IgD-negative memory B cell (primary cell): ENCODE measurements around the gene HMCN2. TPM values are rescaled to one million over a fixed set of nuclear protein-coding genes. Genes with fewer than 3 reads are reported as not detected.

Experiments used
- H3K27ac Mint-ChIP-seq, 3 donors: one replicate each; pipeline ENCODE4 v1.8.0; 2020 to 2022; ENCODE audit warnings: mild to moderate bottlenecking in 3 of 3, mixed read lengths in 3 of 3, moderate library complexity in 1 of 3
- H3K27me3 Mint-ChIP-seq: one replicate; pipeline ENCODE4 v1.8.0; 2021; ENCODE audit warnings: mixed read lengths
- H3K36me3 Mint-ChIP-seq: one replicate; pipeline ENCODE4 v1.8.0; 2020; ENCODE audit warnings: mild to moderate bottlenecking, mixed read lengths
- H3K4me1 Mint-ChIP-seq, 3 donors: one replicate each; pipeline ENCODE4 v1.8.0; 2020 to 2022; ENCODE audit warnings: mixed read lengths in 3 of 3, mild to moderate bottlenecking in 1 of 3
- H3K4me3 Mint-ChIP-seq, 4 donors: one replicate each; pipeline ENCODE4 v1.8.0; 2020 to 2022; ENCODE audit warnings: mild to moderate bottlenecking in 4 of 4, mixed read lengths in 4 of 4, moderate library complexity in 3 of 4
- H3K9me3 Mint-ChIP-seq, 3 donors: one replicate each; pipeline ENCODE4 v1.8.0; 2020 to 2021; ENCODE audit warnings: mixed read lengths in 3 of 3, mild to moderate bottlenecking in 1 of 3
- polyA plus RNA-seq: library from polyadenylated mRNA; unstranded; fragments of 300-500 nt; fragmentation: Illumina TruSeq; gene quantifications from one replicate; pipeline ENCODE4 v1.2.3, GENCODE V29; 2021

Gene HMCN2
- polyA plus RNA-seq, 1 donor from 2014 or later, result not detected

DNA sequence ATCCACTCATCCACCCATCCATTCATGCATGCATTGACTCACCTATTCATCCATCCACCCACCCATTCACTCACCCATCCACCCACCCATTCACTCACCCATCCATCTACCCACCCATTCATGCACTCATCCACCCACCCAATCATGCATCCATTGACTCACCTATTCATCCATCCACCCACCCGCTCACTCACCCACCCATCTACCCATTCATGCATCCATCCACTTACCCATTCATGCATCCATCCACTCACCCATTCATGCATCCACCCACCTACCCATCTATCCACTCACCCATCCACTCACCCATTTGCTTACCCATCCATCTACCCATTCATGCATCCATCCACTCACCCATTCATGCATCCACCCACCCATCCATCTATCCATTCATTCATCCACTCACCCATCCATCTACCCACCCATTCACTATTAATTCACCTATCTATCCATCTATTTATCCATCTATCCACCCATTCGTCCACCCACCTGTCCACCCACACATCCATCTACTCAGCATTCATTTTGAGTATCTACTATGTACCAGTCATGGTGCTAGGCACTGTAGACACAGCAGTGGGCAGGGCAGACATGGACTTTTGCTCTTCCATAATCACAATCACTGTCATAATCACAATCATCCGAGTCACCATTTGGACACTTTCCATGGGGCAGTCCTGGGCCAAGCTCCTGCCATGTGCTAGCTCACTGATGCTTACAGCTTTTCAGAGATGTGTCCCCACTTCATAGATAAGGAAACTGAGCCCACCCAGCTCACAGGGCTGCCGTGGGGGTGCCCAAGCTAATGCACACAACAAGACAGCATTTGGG, 34.4 kb downstream of the HMCN2 start:
- Mint-ChIP-seq H3K4me1 (peaks cover 0 to 1% (median 1%) of the 10 kb centered on the region in 3 donors), H3K27ac (peak overlapping the region in 1 of 3 donors; percentile 80), H3K27me3 (peaks cover 15% of the 10 kb centered on the region), H3K36me3 (no peaks in the 10 kb centered on the region), H3K4me3 (no peak overlapping the region), H3K9me3 (peaks cover 0 to 1% (median 0%) of the 10 kb centered on the region in 3 donors)

DNA sequence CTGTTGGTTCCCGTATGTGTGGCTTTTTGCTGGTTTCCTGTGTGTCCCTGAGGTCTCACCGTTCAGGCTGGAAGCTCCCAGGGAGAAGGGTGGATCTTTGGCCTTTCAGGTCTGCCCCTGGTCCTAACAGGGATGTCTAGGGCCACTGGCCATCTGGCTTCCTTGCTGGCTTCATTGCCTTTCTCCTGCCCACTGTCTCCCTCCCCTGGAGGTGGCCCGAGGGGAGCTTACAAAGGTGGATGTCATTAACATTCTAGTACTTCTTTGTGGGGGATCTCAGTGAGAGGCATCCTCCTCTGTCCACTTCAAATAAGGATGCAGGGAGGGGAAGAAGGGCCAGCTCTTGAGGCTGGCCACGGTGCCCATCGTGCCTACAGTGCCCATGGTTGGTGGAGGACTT, 35.2 kb downstream of the HMCN2 start:
- Mint-ChIP-seq H3K36me3 (no peaks in the 10 kb centered on the region), H3K4me1 (peaks cover 0 to 1% (median 0%) of the 10 kb centered on the region in 3 donors), H3K27me3 (peaks cover 12% of the 10 kb centered on the region), H3K9me3 (peaks cover 0 to 1% (median 0%) of the 10 kb centered on the region in 3 donors), H3K4me3 (no peak overlapping the region), H3K27ac (no peak overlapping the region)

DNA sequence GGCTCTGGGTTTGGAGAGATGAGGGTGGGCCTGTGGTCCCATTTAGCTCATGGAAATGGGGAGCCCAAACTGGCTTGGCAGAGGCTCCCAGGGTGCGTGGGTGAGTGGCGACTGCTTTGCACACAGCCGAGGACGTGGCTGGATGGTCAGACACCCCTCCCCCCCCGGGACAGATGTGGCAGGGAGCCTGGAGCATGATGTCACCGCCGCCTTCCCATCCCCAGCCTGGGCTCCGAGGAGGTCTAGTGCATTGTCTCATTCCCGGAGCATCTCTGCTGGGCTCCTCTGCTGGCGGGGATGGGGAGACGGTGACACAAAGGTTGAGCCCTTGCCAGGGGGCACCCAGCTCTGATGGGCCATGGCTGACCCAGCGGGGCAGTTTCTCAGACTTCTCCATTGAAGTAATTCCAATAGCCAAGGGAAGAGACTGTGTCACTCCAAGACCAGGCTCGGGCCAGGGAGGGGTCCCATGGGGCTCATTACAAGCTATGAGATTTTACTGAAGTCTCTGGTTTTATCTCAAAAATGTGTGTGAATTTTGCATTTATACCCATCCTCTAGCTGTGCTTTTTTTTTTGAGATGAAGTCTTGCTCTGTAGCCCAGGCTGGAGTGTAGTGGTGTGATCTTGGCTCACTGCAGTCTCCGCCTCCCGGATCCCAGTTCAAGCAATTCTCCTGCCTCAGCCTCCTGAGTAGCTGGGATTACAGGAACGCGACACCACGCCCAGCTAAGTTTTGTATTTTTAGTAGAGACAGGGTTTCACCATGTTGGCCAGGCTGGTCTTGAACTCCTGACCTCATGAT, 36.1 kb downstream of the HMCN2 start:
- Mint-ChIP-seq H3K9me3 (peaks cover 0 to 1% (median 0%) of the 10 kb centered on the region in 3 donors), H3K36me3 (no peaks in the 10 kb centered on the region), H3K4me3 (no peak overlapping the region), H3K27me3 (peaks cover 12% of the 10 kb centered on the region), H3K4me1 (peaks cover 0 to 1% (median 0%) of the 10 kb centered on the region in 3 donors), H3K27ac (peak overlapping the region in 1 of 3 donors; percentile 83)

DNA sequence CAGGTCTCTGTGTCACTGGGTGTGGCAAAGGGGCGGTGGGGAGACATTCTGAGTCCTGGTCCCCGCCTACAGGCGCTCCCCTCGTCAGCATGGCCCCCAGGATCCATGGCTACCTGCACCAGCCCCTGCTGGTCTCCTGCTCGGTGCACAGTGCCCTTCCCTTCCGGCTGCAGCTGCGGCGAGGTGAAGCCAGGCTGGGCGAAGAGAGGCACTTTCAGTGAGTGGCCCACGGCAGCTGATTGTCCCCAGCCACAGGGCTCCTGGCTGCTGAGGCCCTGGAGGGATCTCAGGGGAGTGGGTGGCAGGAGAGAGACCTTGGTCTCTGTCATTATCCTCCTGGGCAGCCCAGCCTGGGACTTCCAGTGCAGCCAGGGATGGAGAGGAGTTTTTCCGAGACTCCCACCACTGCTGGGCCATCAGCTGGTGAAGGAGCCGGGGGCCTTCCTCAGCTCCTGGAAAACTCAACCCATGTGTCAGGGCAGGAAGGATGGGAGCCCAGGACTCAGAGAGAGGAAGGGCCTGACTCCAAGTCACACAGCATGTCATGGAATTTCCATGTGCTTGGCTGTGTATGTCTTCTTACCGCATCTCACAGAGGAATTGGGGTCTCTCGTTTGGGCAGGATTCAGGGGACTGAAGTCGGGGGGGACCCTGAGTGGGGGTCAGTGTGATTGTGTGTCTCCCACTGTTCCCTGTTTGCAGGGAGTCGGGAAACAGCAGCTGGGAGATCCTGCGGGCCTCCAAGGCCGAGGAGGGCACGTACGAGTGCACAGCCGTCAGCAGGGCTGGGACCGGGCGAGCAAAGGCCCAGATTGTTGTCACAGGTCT, 37.4 kb downstream of the HMCN2 start:
- Mint-ChIP-seq H3K4me3 (no peak overlapping the region), H3K4me1 (peaks cover 0 to 2% (median 1%) of the 10 kb centered on the region in 3 donors), H3K27me3 (peaks cover 16% of the 10 kb centered on the region), H3K27ac (no peak overlapping the region), H3K36me3 (no peaks in the 10 kb centered on the region), H3K9me3 (no peaks in the 10 kb centered on the region)

DNA sequence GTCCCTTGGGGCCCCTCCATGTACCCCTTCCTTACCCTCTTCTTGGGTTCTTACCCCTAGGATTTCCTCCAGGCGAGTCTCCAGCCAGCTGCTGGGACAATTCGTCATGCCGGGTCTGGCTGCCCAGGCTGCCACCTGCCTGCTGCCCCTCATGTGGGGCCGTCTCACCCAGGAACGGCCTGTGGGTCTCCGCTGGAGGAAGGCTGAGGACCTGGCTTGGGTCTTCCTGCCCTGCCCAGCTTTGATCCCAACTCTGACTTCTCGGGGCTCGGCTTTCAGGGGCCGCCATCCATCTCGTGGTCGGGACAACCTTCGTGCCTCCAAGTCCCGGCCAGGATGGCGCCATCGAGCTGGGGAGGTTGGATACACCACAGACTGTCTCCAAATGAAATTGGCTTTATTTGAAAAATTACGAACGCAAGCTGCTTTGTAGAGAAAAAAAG, 38.1 kb downstream of the HMCN2 start:
- Mint-ChIP-seq H3K27ac (no peak overlapping the region), H3K27me3 (peaks cover 16% of the 10 kb centered on the region)

DNA sequence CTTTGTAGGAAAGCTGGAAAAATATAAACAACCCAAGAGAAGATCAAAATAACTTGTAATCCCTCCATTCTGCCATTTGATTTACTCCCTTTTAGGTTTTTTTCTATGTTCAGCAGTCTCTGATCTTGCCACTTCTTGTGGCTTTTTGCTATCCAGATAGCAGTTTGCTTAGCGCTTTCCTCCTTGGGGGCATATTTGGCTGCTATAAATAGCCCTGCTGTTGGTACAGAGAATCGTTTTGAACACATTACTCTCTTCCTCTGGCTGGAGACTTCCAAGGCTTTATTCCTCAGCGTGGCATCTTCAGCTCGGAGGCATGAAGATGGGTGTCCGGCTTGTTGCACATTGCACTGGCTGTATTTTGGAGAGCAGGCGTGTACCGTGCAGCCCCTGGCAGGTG, 38.6 kb downstream of the HMCN2 start:
- H3K4me1 Mint-ChIP-seq, result peaks cover 0 to 2% (median 1%) of the 10 kb centered on the region in 3 donors
- no peaks in the 10 kb centered on the region for H3K36me3 Mint-ChIP-seq
- no peak overlapping the region for H3K4me3 Mint-ChIP-seq
- H3K9me3 Mint-ChIP-seq, result no peaks in the 10 kb centered on the region
- H3K27ac Mint-ChIP-seq, result no peak overlapping the region
- H3K27me3 Mint-ChIP-seq, result peaks cover 16% of the 10 kb centered on the region

More for the DNA sequence above, 38.1 kb downstream of the HMCN2 start:
- no peak overlapping the region for H3K4me3 Mint-ChIP-seq
- no peaks in the 10 kb centered on the region for H3K9me3 Mint-ChIP-seq
- H3K4me1 Mint-ChIP-seq, result peaks cover 0 to 2% (median 1%) of the 10 kb centered on the region in 3 donors
- no peaks in the 10 kb centered on the region for H3K36me3 Mint-ChIP-seq

DNA sequence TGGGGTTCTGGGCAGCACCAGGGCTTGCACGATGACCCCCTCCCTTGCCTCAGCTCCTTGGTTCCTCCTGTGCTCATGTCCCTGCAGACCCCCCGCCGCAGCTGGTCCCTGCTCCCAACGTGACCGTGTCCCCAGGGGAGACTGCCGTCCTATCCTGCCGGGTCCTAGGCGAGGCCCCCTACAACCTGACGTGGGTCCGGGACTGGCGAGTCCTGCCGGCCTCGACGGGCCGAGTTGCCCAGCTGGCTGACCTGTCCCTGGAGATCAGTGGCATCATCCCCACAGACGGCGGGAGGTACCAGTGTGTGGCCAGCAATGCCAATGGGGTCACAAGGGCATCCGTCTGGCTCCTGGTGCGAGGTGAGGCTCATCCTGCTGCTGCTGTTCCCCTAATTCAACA, 39.1 kb downstream of the HMCN2 start:
- Mint-ChIP-seq H3K27ac (no peak overlapping the region), H3K4me1 (peaks cover 0 to 2% (median 1%) of the 10 kb centered on the region in 3 donors), H3K27me3 (peaks cover 16% of the 10 kb centered on the region), H3K36me3 (no peaks in the 10 kb centered on the region), H3K9me3 (no peaks in the 10 kb centered on the region), H3K4me3 (no peak overlapping the region)

DNA sequence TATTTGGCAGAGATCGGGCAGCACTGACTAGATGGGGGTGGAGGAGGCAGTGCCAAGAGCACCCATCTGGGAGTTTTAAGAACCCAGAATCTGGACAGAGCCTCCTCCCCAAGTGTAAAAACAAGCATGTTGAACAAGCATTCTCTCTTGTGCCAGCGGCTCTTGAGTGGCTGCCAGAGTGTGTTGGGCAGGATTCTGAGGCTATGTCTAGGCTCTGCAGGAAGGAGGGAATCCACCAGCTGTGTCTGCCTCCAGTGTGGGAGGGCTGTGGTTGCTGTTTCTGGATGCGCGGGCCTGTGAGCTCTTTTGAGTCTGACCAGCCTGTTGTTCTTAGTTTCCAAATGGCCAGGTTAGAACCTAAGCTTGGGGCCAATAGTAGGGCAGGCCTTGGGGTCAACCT, 39.8 kb downstream of the HMCN2 start:
- H3K27ac Mint-ChIP-seq, result no peak overlapping the region
- H3K4me1 Mint-ChIP-seq, result peaks cover 0 to 2% (median 1%) of the 10 kb centered on the region in 3 donors
- peaks cover 0 to 3% (median 0%) of the 10 kb centered on the region in 3 donors for H3K9me3 Mint-ChIP-seq
- peaks cover 16% of the 10 kb centered on the region for H3K27me3 Mint-ChIP-seq
- H3K4me3 Mint-ChIP-seq, result no peak overlapping the region
- H3K36me3 Mint-ChIP-seq, result no peaks in the 10 kb centered on the region

DNA sequence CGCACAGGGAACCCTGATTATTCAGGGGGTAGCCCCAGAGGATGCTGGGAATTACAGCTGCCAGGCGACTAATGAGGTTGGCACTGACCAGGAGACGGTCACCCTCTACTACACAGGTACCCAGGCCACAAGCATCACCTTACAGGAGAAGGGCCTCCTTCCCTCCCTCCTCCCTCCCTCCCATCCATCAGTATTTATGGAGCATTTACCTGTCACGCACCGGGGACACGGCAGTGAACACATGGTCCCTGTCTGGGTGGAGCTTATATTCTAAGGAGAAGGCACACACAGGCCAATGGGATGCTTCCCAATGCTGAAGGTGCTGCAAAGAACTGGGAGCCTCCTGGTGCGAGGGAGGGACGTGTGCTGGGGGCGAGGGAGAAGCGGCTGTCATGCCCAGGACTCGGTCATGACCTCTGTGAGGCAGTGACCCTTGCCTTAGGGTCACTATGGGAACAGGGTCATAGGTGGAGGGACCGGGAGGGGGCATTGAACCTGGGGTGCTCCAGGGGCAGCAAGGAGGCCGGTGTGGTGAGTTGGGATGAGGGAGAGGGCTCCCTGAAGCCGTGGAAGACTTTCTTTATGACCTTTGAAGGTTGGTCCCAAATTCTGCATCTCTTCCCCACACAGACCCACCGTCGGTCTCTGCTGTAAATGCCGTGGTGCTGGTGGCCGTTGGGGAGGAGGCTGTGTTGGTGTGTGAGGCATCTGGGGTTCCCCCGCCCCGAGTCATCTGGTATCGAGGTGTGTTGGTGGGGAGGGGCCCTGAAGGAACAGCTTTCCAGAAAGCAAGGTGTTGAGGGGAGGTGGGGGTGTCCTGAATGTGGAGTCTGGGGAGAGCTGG, 41.5 kb downstream of the HMCN2 start:
- peaks cover 9% of the 10 kb centered on the region for H3K27me3 Mint-ChIP-seq
- no peak overlapping the region for H3K27ac Mint-ChIP-seq
- H3K9me3 Mint-ChIP-seq, result peaks cover 0 to 3% (median 0%) of the 10 kb centered on the region in 3 donors

DNA sequence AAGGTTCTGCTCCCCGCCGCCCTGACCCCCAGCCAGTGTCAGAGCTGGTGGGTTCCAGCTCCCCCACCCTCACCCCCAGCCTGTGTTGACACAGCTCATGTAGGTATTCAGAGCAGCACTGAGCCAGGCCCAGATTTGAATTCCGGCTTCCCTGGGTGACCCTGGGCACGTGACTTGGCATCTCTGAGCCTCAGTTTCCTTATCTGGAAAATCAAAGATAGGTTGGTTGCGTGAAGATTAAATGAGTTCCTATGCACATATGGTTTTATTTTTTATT, 42.0 kb downstream of the HMCN2 start:
- no peak overlapping the region for H3K4me3 Mint-ChIP-seq
- peaks cover 0 to 3% (median 0%) of the 10 kb centered on the region in 3 donors for H3K9me3 Mint-ChIP-seq
- no peaks in the 10 kb centered on the region for H3K36me3 Mint-ChIP-seq
- H3K4me1 Mint-ChIP-seq, result peaks cover 0 to 2% (median 1%) of the 10 kb centered on the region in 3 donors
- no peak overlapping the region for H3K27ac Mint-ChIP-seq
- H3K27me3 Mint-ChIP-seq, result peaks cover 9% of the 10 kb centered on the region

More for the DNA sequence above, 41.5 kb downstream of the HMCN2 start:
- Mint-ChIP-seq H3K4me1 (peaks cover 0 to 2% (median 1%) of the 10 kb centered on the region in 3 donors), H3K36me3 (no peaks in the 10 kb centered on the region), H3K4me3 (no peak overlapping the region)

DNA sequence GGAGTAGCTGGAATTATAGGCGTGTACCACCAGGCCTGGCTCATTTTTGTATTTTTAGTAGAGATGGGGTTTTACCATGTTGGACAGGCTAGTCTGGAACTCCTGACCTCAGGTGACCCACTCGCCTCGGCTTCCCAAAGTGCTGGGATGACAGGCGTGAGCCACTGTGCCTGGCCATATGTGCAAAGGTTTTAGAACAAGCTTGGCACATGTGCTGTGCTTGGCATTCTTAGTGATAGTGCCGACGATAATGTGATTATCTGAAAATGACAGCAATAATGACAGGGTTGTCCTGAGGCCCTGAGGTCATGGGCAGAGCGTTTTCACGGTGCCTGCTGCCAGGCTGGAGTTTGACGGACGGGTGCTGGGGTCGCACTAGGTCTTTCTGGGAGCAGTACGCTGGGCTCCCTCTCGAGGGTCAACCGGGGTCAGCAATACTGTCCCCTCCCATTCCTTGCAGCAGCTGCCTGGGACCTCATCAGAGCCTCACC, 42.6 kb downstream of the HMCN2 start:
- peaks cover 0 to 3% (median 0%) of the 10 kb centered on the region in 3 donors for H3K9me3 Mint-ChIP-seq
- H3K36me3 Mint-ChIP-seq, result no peaks in the 10 kb centered on the region
- no peak overlapping the region for H3K4me3 Mint-ChIP-seq
- peaks cover 6% of the 10 kb centered on the region for H3K27me3 Mint-ChIP-seq
- peaks cover 0 to 2% (median 1%) of the 10 kb centered on the region in 3 donors for H3K4me1 Mint-ChIP-seq
- H3K27ac Mint-ChIP-seq, result no peak overlapping the region

DNA sequence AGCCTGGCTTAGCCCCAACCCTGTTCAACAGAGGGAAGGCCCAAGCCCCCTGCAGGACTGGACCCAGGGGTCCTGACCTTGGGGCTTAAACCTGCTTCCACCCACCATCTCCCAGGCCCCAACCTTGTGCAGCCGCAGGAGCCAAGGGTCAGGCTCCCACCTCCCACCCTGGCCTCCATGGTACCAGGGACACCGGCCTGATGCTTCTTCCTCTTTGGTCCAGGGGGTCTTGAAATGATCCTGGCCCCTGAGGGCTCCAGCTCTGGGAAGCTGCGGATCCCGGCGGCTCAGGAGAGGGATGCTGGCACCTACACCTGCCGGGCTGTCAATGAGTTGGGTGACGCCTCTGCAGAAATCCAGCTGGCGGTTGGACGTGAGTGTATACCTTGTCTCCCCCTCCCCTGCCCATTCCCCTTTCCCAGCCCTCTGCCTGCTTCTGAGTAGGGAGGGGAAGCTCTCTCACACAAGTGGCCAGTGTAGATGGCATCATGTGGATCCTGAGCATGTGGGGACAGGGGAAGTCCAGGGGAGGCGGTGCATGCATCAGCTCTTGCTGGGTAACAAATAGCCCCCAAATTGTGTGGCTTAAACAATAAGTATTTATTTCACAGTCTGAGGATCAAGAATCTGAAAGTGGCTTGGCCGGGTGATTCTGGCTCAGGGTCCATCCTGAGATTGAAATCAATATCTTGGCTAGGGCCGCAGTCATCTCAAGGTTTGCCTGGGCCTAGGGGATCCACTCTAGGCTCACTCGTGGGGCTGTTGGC, 44.3 kb downstream of the HMCN2 start:
- Mint-ChIP-seq H3K4me1 (peaks cover 0 to 2% (median 0%) of the 10 kb centered on the region in 3 donors), H3K36me3 (no peaks in the 10 kb centered on the region), H3K27ac (no peak overlapping the region), H3K4me3 (peak overlapping the region in 1 of 4 donors; percentile 66), H3K27me3 (peaks cover 8% of the 10 kb centered on the region), H3K9me3 (peaks cover 0 to 3% (median 0%) of the 10 kb centered on the region in 3 donors)

DNA sequence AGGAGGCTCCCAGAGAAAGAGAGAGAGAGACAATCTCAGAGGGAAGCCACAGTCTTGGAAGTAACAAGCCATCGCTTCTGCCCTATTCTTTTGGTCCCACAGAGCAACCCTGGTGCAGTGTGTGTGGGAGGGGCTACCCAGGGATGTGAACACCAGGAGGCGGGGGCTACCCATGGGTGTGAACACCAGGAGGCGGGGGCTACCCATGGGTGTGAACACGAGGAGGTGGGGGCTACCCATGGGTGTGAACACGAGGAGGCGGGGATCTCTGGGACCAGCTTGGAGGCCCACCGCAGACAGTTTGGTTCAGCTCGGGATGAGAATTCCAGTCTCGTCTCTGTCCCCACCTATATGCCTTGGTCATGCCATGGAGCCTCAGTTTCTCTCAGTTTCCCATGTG, 44.9 kb downstream of the HMCN2 start:
- Mint-ChIP-seq H3K36me3 (no peaks in the 10 kb centered on the region), H3K9me3 (peaks cover 0 to 3% (median 0%) of the 10 kb centered on the region in 3 donors), H3K27ac (no peak overlapping the region), H3K27me3 (peaks cover 8% of the 10 kb centered on the region), H3K4me3 (no peak overlapping the region), H3K4me1 (peaks cover 0 to 2% (median 0%) of the 10 kb centered on the region in 3 donors)
